Epithelial cell of proximal tubule (primary cell): ENCODE data around the gene FAM89B. TPM values are rescaled to one million over a fixed set of nuclear protein-coding genes. Genes with fewer than 3 reads are reported as not detected.

Source experiments
- DNase-seq: peaks from one replicate; pipeline ENCODE4 v3.0.0-alpha.2; 2011; ENCODE audit warnings: low read depth
- H3K4me3 ChIP-seq: 2 replicates; pipeline ENCODE4 v1.5.1; 2011; ENCODE audit warnings: low read depth, mild to moderate bottlenecking, low read length
- CTCF ChIP-seq: conservative IDR thresholded peaks from 2 replicates; pipeline ENCODE4 v1.5.1; 2012; ENCODE audit warnings: low read depth, mild to moderate bottlenecking, low read length
- total RNA-seq: library from RNA; depleted of rRNA; stranded (reverse); fragments of >200 nt; gene quantifications from 2 replicates; pipeline ENCODE4 v1.2.3, GENCODE V29; 2015

FAM89B gene
- total RNA-seq, 1 donor from 2014 or later: 67.1 TPM

GRCh38 chr11:65589444-65590239, 17.3 kb downstream of the FAM89B start:
- DNase-seq: no peak
- TF ChIP-seq CTCF: no peak
- H3K4me3 ChIP-seq: no peak overlapping the region

DNA sequence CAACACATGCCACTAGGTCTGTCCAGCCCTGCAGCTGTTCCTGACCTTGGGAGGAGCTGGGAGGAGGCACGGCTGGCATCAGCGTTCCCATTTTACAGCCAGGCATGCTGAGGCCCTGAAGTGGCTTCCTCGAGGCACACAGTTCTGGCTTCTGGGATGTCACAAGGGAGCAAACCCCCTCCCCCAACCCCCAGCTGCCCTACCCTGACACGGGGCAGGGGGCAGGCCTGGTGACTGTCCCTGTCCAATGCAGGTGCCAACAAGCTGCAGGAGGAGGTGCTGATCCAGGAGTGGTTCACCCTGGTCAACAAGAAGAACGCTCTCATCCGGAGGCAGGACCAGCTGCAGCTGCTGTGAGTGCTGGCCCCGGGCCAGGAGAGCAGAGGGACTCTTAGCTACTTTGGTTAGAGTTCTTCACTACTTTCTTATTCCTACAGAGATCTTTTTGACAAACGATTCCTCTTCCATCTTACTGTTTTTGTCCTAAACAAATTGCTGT, 18.0 kb downstream of the FAM89B start:
- no peak for TF ChIP-seq CTCF
- no peak for DNase-seq

DNA sequence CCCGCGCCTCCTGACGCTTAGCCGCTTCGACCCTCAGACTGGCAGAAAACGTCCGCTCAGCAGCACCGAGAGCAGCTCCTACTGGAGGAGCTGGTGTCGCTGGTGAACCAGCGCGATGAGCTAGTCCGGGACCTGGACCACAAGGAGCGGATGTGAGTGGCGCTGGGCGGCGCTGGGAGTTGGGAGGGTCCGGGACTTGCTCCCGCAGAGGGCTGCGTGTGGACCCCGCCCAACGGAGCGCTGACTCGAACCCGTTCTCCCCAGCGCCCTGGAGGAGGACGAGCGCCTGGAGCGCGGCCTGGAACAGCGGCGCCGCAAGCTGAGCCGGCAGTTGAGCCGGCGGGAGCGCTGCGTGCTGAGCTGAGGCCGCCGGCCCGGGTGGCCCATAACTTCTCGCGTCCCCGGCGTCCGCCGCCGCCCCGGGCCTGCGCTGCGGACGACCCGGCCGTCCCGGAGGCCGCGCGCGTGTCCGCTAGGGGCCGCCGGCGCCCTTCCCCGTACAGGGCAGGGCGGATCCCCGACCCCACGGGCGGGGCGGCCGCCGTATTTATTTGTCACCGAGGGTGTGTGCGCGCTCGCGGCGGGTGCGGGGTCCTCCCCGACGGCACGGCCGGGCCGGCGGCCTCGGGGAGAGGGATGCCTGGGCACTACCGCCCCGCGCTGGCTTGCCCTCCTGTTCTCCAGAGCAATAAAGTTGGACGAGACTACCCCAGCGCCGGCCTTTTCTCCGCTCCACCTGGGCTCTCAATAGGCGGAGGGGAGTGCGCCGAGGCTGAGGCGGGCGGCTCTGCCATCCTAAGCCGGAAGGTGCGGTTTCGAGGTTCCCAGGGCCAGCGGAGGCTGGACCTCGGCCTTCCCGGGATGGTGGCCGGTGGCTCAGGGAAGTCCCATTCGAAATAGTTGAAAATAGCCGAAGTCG, 19.9 kb downstream of the FAM89B start:
- no peak overlapping the region for H3K4me3 ChIP-seq
- no peak for TF ChIP-seq CTCF

More for the DNA sequence above, 18.0 kb downstream of the FAM89B start:
- no peak overlapping the region for H3K4me3 ChIP-seq

GRCh38 chr11:65592858-65593517, 20.6 kb downstream of the FAM89B start:
- no peak for TF ChIP-seq CTCF
- DNase-seq: no peak
- H3K4me3 ChIP-seq: no peak overlapping the region

More for the DNA sequence above, 19.9 kb downstream of the FAM89B start:
- DNase-seq: no peak

GRCh38 chr11:65593518-65594414, 21.4 kb downstream of the FAM89B start:
- peak; percentile 79 for TF ChIP-seq CTCF
- no peak for DNase-seq

GRCh38 chr11:65595131-65595530, 22.8 kb downstream of the FAM89B start:
- no peak for TF ChIP-seq CTCF
- no peak overlapping the region for H3K4me3 ChIP-seq
- DNase-seq: no peak

More at GRCh38 chr11:65593518-65594414, 21.4 kb downstream of the FAM89B start:
- H3K4me3 ChIP-seq: no peak overlapping the region
